Breast epithelium (tissue), 3 donors: ENCODE measurements around the gene RTN1.

Experiments used
- POLR2A ChIP-seq: fragments of 450-650 bp; IDR thresholded peaks from one replicate; pipeline ENCODE4 v1.6.1; 2016; ENCODE audit warnings: antibody characterized with exemption, mild to moderate bottlenecking, moderate library complexity
- POLR2AphosphoS5 ChIP-seq, 3 donors: sonication (generic); formaldehyde crosslinking; IDR thresholded peaks; one replicate each; pipeline ENCODE4 v1.6.1; 2017; ENCODE audit warnings: antibody characterized with exemption in 3 of 3
- TF ChIP-seq, protein P1 (sequence below), 3 donors: fragments of 450-650 bp; IDR thresholded peaks; one replicate each; pipeline ENCODE4 v1.5.1; 2016 to 2017; ENCODE audit warnings: antibody characterized with exemption in 3 of 3, mild to moderate bottlenecking in 3 of 3, moderate library complexity in 3 of 3

DNA sequence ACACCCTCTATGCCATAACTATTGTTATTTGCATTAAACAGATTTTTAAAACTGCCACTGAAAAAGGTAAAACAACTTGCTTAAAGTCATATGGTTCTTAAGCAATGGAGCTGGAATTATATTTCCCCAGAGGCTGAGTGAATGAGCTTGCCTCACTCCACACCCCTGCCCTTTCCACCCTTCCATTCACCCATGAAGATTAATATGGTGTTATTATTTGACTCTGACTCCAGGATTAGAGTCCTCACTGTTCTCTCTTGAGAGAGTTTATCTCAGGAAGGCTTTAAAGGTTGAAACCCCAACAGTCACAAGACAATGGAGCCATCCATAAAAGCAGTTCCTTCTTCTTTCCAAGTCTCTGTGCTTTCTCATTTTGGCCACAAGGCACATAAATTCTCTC, 84.9 kb downstream of the RTN1 start:
- TF ChIP-seq, protein P1, sequence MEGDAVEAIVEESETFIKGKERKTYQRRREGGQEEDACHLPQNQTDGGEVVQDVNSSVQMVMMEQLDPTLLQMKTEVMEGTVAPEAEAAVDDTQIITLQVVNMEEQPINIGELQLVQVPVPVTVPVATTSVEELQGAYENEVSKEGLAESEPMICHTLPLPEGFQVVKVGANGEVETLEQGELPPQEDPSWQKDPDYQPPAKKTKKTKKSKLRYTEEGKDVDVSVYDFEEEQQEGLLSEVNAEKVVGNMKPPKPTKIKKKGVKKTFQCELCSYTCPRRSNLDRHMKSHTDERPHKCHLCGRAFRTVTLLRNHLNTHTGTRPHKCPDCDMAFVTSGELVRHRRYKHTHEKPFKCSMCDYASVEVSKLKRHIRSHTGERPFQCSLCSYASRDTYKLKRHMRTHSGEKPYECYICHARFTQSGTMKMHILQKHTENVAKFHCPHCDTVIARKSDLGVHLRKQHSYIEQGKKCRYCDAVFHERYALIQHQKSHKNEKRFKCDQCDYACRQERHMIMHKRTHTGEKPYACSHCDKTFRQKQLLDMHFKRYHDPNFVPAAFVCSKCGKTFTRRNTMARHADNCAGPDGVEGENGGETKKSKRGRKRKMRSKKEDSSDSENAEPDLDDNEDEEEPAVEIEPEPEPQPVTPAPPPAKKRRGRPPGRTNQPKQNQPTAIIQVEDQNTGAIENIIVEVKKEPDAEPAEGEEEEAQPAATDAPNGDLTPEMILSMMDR (IDR thresholded peaks at IDR 0.05), result no peak
- no peak for TF ChIP-seq POLR2A
- no peak for TF ChIP-seq POLR2AphosphoS5 (IDR thresholded peaks at IDR 0.05)
